GM08714 (cell line): ENCODE results near the gene LYPD8.

ENCODE experiments used
- H3K4me3 ChIP-seq: fragments of 200-500 bp; sonication (Bioruptor generic); 2 replicates; pipeline ENCODE4 v1.5.1; 2014; ENCODE audit warnings: mild to moderate bottlenecking, low read length, inconsistent platforms
- ZNF274 ChIP-seq: IDR thresholded peaks from 2 replicates; pipeline ENCODE4 v1.6.1; 2012; ENCODE audit warnings: mild to moderate bottlenecking, low read depth, low read length

The LYPD8 gene

GRCh38 chr1:248782416-248783141 is 27.0 kb upstream of the LYPD8 start:
- TF ChIP-seq ZNF274: no peak
- no peak overlapping the region for H3K4me3 ChIP-seq

- TF ChIP-seq ZNF274: no peak
- H3K4me3 ChIP-seq: no peak overlapping the region
Measured at GRCh38 chr1:248779350-248779749, 23.8 kb upstream of the LYPD8 start.

- H3K4me3 ChIP-seq: no peak overlapping the region
- TF ChIP-seq ZNF274: no peak
Measured at GRCh38 chr1:248778906-248779305, 23.3 kb upstream of the LYPD8 start.

GRCh38 chr1:248776991-248777390 is 21.4 kb upstream of the LYPD8 start:
- TF ChIP-seq ZNF274: no peak

GRCh38 chr1:248775441-248775840 is 19.9 kb upstream of the LYPD8 start:
- TF ChIP-seq ZNF274: no peak
- H3K4me3 ChIP-seq: no peak overlapping the region

More at GRCh38 chr1:248776991-248777390, 21.4 kb upstream of the LYPD8 start:
- H3K4me3 ChIP-seq: no peak overlapping the region

GRCh38 chr1:248759644-248760043 is 4.1 kb upstream of the LYPD8 start:
- H3K4me3 ChIP-seq: no peak overlapping the region
- TF ChIP-seq ZNF274: no peak

- TF ChIP-seq ZNF274: no peak
- no peak overlapping the region for H3K4me3 ChIP-seq
Measured at GRCh38 chr1:248758352-248758751, 2.8 kb upstream of the LYPD8 start.

- no peak for TF ChIP-seq ZNF274
- no peak overlapping the region for H3K4me3 ChIP-seq
Measured at GRCh38 chr1:248757784-248758195, 2.2 kb upstream of the LYPD8 start.

- no peak overlapping the region for H3K4me3 ChIP-seq
- TF ChIP-seq ZNF274: no peak
Measured at GRCh38 chr1:248756636-248757035, 1.1 kb upstream of the LYPD8 start.

- no peak overlapping the region for H3K4me3 ChIP-seq
- TF ChIP-seq ZNF274: no peak
Measured at GRCh38 chr1:248756151-248756550, 592 bp upstream of the LYPD8 start.

- H3K4me3 ChIP-seq: no peak overlapping the region
- no peak for TF ChIP-seq ZNF274
Measured at GRCh38 chr1:248753708-248754280, 1.8 kb downstream of the LYPD8 start.

- TF ChIP-seq ZNF274: no peak
- H3K4me3 ChIP-seq: no peak overlapping the region
Measured at GRCh38 chr1:248753029-248753594, 2.4 kb downstream of the LYPD8 start.

GRCh38 chr1:248752161-248753028 is 3.2 kb downstream of the LYPD8 start:
- no peak for TF ChIP-seq ZNF274
- no peak overlapping the region for H3K4me3 ChIP-seq

GRCh38 chr1:248751635-248752034 is 3.9 kb downstream of the LYPD8 start:
- TF ChIP-seq ZNF274: no peak
- no peak overlapping the region for H3K4me3 ChIP-seq
